HepG2 (cell line): ENCODE measurements around the gene NOL4L. TPM values are rescaled to one million over a fixed set of nuclear protein-coding genes. Genes with fewer than 3 reads are reported as not detected.

Experiments
- ATAC-seq: fragments of 200-7000 bp; cut with Tn5 transposase; 3 replicates; pipeline ENCODE4 v1.9.1; 2020; ENCODE audit warnings: mild to moderate bottlenecking, moderate library complexity
- BruUV-seq: library from RNA; stranded (reverse); fragments of 400-500 nt; replicated peaks from 2 replicates; lab custom pipeline; 2021; lab: Mats Ljungman, UMichigan
- CTCF ChIA-PET: fragments of 300-600 bp; formaldehyde crosslinking; extraction: SDS; loops from one replicate; lab custom pipeline; 2021; ENCODE audit warnings: low total read pairs, inconsistent platforms, low intra/inter-chr PET ratio; lab: Yijun Ruan, JAX
- POLR2A ChIA-PET: fragments of 350-600 bp; sonication (Branson Sonifier 250); formaldehyde crosslinking; loops from one replicate; lab custom pipeline; 2020; ENCODE audit warnings: antibody characterized with exemption, inconsistent platforms; lab: Yijun Ruan, JAX
- DNase-seq: peaks from one replicate; pipeline ENCODE4 v3.0.0-alpha.2; 2015; ENCODE audit warnings: low spot score
- FAIRE-seq: peaks from 3 replicates; lab custom pipeline; 2011; peaks lifted over from hg19 to GRCh38; lab: Jason Lieb, UNC
- H2AFZ ChIP-seq: one replicate; pipeline ENCODE4 v1.6.1; 2011; ENCODE audit warnings: low read length, inconsistent platforms
- H3K27ac ChIP-seq: fragments of 300-600 bp; 3 replicates; pipeline ENCODE4 v1.8.0; 2011; ENCODE audit warnings: mixed run types, mild to moderate bottlenecking, mixed read lengths, low read length, inconsistent platforms; ENCODE audit not compliant: insufficient read depth; ENCODE audit errors: extremely low read length
- H3K27me3 ChIP-seq, 2 experiments: fragments of 200-600 bp in 1 of 2; 2 replicates in 1 of 2; 3 replicates in 1 of 2; pipeline versions ENCODE4 v1.6.0 to v1.8.0; 2011; ENCODE audit warnings: low read length in 2 of 2, mild to moderate bottlenecking in 2 of 2, moderate library complexity in 2 of 2, inconsistent platforms in 1 of 2; ENCODE audit not compliant: insufficient read depth in 2 of 2, control insufficient read depth in 1 of 2
- H3K36me3 ChIP-seq, 2 experiments: fragments of 200-600 bp in 1 of 2; replicated peaks in 1 of 2; 2 replicates in 1 of 2; 3 replicates in 1 of 2; pipeline versions ENCODE4 v1.5.1 to v1.8.0; 2011; ENCODE audit warnings: low read length in 2 of 2, inconsistent platforms in 1 of 2; ENCODE audit not compliant: insufficient read depth in 2 of 2, control insufficient read depth in 1 of 2
- H3K4me1 ChIP-seq: 2 replicates; pipeline ENCODE4 v1.5.1; 2012; ENCODE audit warnings: low read length, inconsistent platforms; ENCODE audit not compliant: insufficient read depth
- H3K4me2 ChIP-seq: 2 replicates; pipeline ENCODE4 v1.6.0; 2011; ENCODE audit warnings: low read depth, low read length, inconsistent platforms
- H3K4me3 ChIP-seq, 3 experiments: fragments of 200-600 bp in 1 of 3; sonication (generic), shearing (Covaris generic) in 1 of 3; replicated peaks in 1 of 3; 2 replicates each; pipeline ENCODE4 v1.5.1; 2011 to 2016; ENCODE audit warnings: low read length in 3 of 3, inconsistent platforms in 2 of 3, low read depth in 2 of 3, mild to moderate bottlenecking in 2 of 3, control low read depth in 1 of 3, mixed read lengths in 1 of 3; ENCODE audit not compliant: insufficient read depth in 1 of 3
- H3K79me2 ChIP-seq: one replicate; pipeline ENCODE4 v1.6.1; 2011; ENCODE audit warnings: low read length, inconsistent platforms; ENCODE audit not compliant: insufficient read depth
- H3K9ac ChIP-seq: 2 replicates; pipeline ENCODE4 v1.6.0; 2011; ENCODE audit warnings: mild to moderate bottlenecking, low read depth, low read length, inconsistent platforms; ENCODE audit not compliant: insufficient read depth
- H3K9me3 ChIP-seq: 2 replicates; pipeline ENCODE4 v1.5.1; 2012; ENCODE audit warnings: mild to moderate bottlenecking, low read length
- H4K20me1 ChIP-seq: 2 replicates; pipeline ENCODE4 v1.6.0; 2011; ENCODE audit warnings: inconsistent platforms, mild to moderate bottlenecking, low read length, moderate library complexity; ENCODE audit not compliant: insufficient read depth
- AGO2 ChIP-seq: fragments of 200-400 bp; formaldehyde crosslinking; optimal IDR thresholded peaks from 2 replicates; pipeline ENCODE3; 2017; ENCODE audit warnings: mild to moderate bottlenecking, low read depth, low read length, moderate library complexity
- NFAT5 ChIP-seq: sonication (generic); formaldehyde crosslinking; IDR thresholded peaks from 2 replicates; pipeline ENCODE4 v1.4.0; 2020; ENCODE audit warnings: missing genetic modification reagents
- POLR2A ChIP-seq, 2 experiments: IDR thresholded peaks; 2 replicates each; pipeline ENCODE4 v1.6.1; 2011; ENCODE audit warnings: low read depth in 2 of 2, low read length in 2 of 2, mild to moderate bottlenecking in 1 of 2, moderate library complexity in 1 of 2; ENCODE audit not compliant: insufficient read depth in 1 of 2
- SRSF4 ChIP-seq: fragments of 200-400 bp; formaldehyde crosslinking; IDR thresholded peaks from one replicate; pipeline ENCODE4 v1.6.1; 2018; ENCODE audit warnings: mild to moderate bottlenecking, low read depth, low read length, moderate library complexity; ENCODE audit not compliant: poor library complexity, severe bottlenecking
- ZNF687 ChIP-seq: sonication (generic); formaldehyde crosslinking; IDR thresholded peaks from 2 replicates; pipeline ENCODE4 v1.5.1; 2020; ENCODE audit warnings: mild to moderate bottlenecking, missing genetic modification reagents, moderate library complexity
- WGBS: methylation state at CpG from one replicate; pipeline ENCODE4 v1.1.6; 2017; ENCODE audit warnings: low lambda C conversion rate; 5-methylcytosine and 5-hydroxymethylcytosine counted together
- in situ Hi-C: cut with HindIII; loops from 2 replicates; pipeline ENCODE4 v1.10.0; 2017; ENCODE audit warnings: low pct_unique_long_range_greater_than_20kb; ENCODE audit not compliant: extremely low pct_ligation_motif_present
- intact Hi-C: fragments of 100-400 bp; cut with micrococcal nuclease; formaldehyde crosslinking; loops from one replicate; pipeline ENCODE4 v1.10.0; 2022; ENCODE audit not compliant: unreplicated experiment
- polyA plus RNA-seq, 8 experiments: library from polyadenylated mRNA; depleted of rRNA in 3 of 8; stranded (reverse) in 7 of 8; unstranded in 1 of 8; fragments of >200 nt; fragmentation: Illumina TruSeq in 4 of 8; extraction: Trizol in 4 of 8; gene quantifications; 2 replicates each; pipeline versions ENCODE4 v1.2.1 to v1.2.3, GENCODE V29; 2011 to 2016; ENCODE audit warnings: low read depth in 4 of 8, missing spikeins in 1 of 8, mixed read lengths in 1 of 8; ENCODE audit not compliant: insufficient read depth in 1 of 8
- total RNA-seq, 5 experiments: library from RNA; depleted of rRNA; stranded (reverse); fragments of >200 nt; fragmentation: Illumina TruSeq; extraction: Trizol; gene quantifications; 2 replicates each; pipeline ENCODE4 v1.2.3, GENCODE V29; 2016; ENCODE audit warnings: low read depth in 1 of 5

The NOL4L gene
- total and polyA plus RNA-seq, 2 of the 13 experiments (the other 11 are each of a cell fraction or from before 2014, with no cell fraction given), result 16.6 to 35.4 TPM

GRCh38 chr20:32453467-32454163 is 131.5 kb downstream of the NOL4L start:
- Histone ChIP-seq H3K79me2 (peaks cover 6% of the 10 kb centered on the region), H3K4me1 (no peaks in the 10 kb centered on the region), H3K27ac (no peak overlapping the region), H3K4me3 (no peak overlapping the region), H3K4me2 (no peak overlapping the region), H4K20me1 (0 out of 2 replicates have a peak, but pooled peaks cover 4% of the 10 kb centered on the region), H3K27me3 (no peaks in the 10 kb centered on the region), H2AFZ (no peak overlapping the region), H3K36me3 (peaks cover 69 to 85% of the 10 kb centered on the region in 2 experiments), H3K9ac (no peak overlapping the region), H3K9me3 (no peaks in the 10 kb centered on the region)
- DNase-seq, result no peak
- ChIA-PET POLR2A (no interaction called here), CTCF (no interaction called here)
- no peak for FAIRE-seq
- TF ChIP-seq POLR2A (IDR thresholded peaks at IDR 0.05; ENCODE audit: insufficient read depth in 1 of 2, low read depth in 2 of 2, low read length in 2 of 2), result peak in 1 of 2 experiments; percentile 35; a peak in 1 of 4 replicates
- peak; percentile 87 for TF ChIP-seq AGO2
- no peak for TF ChIP-seq SRSF4
- no peak for TF ChIP-seq NFAT5 (CRISPR knock-in tag)
- TF ChIP-seq ZNF687, result peak; percentile 34; the same call in 1 of the 2 replicates
- intact Hi-C loops, result no loop called here
- no TSS peak for BruUV-seq
- in situ Hi-C loops, result no loop called here
- WGBS, result 97% methylated on average over 28 of the region's 28 CpGs
- ATAC-seq, result no peak
